ENCODE results near the gene ACE.

DNA sequence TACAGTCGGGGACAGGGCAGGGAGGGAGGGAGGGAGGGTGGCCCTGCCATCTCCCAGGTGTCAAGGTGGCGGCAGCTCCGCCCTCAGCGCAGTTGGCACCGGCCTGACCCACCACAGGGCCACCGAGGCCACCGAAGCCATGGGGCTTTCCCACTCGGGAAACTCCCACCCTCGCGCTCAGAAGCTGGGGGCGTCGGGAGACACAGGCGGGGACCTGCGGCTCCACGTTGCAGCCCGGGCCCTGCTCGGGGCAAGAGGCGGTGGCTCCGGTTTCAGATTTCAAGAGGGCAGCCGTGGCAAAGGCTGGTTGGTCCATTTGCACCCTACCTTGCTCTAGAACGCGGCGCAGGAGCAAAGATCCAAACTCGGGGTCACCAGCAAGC is 31.3 kb upstream of the ACE start:
- TF ChIP-seq EZH2phosphoT487 (IDR thresholded peaks at IDR 0.05; ENCODE audit: unreplicated experiment) = no peak
- TF ChIP-seq, protein P1, sequence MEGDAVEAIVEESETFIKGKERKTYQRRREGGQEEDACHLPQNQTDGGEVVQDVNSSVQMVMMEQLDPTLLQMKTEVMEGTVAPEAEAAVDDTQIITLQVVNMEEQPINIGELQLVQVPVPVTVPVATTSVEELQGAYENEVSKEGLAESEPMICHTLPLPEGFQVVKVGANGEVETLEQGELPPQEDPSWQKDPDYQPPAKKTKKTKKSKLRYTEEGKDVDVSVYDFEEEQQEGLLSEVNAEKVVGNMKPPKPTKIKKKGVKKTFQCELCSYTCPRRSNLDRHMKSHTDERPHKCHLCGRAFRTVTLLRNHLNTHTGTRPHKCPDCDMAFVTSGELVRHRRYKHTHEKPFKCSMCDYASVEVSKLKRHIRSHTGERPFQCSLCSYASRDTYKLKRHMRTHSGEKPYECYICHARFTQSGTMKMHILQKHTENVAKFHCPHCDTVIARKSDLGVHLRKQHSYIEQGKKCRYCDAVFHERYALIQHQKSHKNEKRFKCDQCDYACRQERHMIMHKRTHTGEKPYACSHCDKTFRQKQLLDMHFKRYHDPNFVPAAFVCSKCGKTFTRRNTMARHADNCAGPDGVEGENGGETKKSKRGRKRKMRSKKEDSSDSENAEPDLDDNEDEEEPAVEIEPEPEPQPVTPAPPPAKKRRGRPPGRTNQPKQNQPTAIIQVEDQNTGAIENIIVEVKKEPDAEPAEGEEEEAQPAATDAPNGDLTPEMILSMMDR (conservative IDR thresholded peaks at IDR 0.05; ENCODE audit: low read depth in 2 of 2) = no peak
- TF ChIP-seq STAT1 (IDR thresholded peaks at IDR 0.05; ENCODE audit: unreplicated experiment) = no peak
- TF ChIP-seq, protein P2, sequence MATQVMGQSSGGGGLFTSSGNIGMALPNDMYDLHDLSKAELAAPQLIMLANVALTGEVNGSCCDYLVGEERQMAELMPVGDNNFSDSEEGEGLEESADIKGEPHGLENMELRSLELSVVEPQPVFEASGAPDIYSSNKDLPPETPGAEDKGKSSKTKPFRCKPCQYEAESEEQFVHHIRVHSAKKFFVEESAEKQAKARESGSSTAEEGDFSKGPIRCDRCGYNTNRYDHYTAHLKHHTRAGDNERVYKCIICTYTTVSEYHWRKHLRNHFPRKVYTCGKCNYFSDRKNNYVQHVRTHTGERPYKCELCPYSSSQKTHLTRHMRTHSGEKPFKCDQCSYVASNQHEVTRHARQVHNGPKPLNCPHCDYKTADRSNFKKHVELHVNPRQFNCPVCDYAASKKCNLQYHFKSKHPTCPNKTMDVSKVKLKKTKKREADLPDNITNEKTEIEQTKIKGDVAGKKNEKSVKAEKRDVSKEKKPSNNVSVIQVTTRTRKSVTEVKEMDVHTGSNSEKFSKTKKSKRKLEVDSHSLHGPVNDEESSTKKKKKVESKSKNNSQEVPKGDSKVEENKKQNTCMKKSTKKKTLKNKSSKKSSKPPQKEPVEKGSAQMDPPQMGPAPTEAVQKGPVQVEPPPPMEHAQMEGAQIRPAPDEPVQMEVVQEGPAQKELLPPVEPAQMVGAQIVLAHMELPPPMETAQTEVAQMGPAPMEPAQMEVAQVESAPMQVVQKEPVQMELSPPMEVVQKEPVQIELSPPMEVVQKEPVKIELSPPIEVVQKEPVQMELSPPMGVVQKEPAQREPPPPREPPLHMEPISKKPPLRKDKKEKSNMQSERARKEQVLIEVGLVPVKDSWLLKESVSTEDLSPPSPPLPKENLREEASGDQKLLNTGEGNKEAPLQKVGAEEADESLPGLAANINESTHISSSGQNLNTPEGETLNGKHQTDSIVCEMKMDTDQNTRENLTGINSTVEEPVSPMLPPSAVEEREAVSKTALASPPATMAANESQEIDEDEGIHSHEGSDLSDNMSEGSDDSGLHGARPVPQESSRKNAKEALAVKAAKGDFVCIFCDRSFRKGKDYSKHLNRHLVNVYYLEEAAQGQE (IDR thresholded peaks at IDR 0.05; ENCODE audit: unreplicated experiment) = no peak
- TF ChIP-seq EZH2 (IDR thresholded peaks at IDR 0.05; ENCODE audit: low read depth, unreplicated experiment) = no peak
- TF ChIP-seq JUNB (IDR thresholded peaks at IDR 0.05; ENCODE audit: unreplicated experiment) = no peak
- no peak for TF ChIP-seq ZNF331 (CRISPR knock-in tag; IDR thresholded peaks at IDR 0.05; ENCODE audit: low read depth)
- TF ChIP-seq CREB1 (CRISPR knock-in tag; IDR thresholded peaks at IDR 0.05; ENCODE audit: low read depth) = no peak
- no peak for TF ChIP-seq POLR2AphosphoS5 (IDR thresholded peaks at IDR 0.05; ENCODE audit: low read depth)
- TF ChIP-seq ZNF114 (CRISPR knock-in tag; IDR thresholded peaks at IDR 0.05) = no peak
- TF ChIP-seq, protein P3, sequence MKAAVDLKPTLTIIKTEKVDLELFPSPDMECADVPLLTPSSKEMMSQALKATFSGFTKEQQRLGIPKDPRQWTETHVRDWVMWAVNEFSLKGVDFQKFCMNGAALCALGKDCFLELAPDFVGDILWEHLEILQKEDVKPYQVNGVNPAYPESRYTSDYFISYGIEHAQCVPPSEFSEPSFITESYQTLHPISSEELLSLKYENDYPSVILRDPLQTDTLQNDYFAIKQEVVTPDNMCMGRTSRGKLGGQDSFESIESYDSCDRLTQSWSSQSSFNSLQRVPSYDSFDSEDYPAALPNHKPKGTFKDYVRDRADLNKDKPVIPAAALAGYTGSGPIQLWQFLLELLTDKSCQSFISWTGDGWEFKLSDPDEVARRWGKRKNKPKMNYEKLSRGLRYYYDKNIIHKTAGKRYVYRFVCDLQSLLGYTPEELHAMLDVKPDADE (IDR thresholded peaks at IDR 0.05) = no peak
- TF ChIP-seq, protein P4, sequence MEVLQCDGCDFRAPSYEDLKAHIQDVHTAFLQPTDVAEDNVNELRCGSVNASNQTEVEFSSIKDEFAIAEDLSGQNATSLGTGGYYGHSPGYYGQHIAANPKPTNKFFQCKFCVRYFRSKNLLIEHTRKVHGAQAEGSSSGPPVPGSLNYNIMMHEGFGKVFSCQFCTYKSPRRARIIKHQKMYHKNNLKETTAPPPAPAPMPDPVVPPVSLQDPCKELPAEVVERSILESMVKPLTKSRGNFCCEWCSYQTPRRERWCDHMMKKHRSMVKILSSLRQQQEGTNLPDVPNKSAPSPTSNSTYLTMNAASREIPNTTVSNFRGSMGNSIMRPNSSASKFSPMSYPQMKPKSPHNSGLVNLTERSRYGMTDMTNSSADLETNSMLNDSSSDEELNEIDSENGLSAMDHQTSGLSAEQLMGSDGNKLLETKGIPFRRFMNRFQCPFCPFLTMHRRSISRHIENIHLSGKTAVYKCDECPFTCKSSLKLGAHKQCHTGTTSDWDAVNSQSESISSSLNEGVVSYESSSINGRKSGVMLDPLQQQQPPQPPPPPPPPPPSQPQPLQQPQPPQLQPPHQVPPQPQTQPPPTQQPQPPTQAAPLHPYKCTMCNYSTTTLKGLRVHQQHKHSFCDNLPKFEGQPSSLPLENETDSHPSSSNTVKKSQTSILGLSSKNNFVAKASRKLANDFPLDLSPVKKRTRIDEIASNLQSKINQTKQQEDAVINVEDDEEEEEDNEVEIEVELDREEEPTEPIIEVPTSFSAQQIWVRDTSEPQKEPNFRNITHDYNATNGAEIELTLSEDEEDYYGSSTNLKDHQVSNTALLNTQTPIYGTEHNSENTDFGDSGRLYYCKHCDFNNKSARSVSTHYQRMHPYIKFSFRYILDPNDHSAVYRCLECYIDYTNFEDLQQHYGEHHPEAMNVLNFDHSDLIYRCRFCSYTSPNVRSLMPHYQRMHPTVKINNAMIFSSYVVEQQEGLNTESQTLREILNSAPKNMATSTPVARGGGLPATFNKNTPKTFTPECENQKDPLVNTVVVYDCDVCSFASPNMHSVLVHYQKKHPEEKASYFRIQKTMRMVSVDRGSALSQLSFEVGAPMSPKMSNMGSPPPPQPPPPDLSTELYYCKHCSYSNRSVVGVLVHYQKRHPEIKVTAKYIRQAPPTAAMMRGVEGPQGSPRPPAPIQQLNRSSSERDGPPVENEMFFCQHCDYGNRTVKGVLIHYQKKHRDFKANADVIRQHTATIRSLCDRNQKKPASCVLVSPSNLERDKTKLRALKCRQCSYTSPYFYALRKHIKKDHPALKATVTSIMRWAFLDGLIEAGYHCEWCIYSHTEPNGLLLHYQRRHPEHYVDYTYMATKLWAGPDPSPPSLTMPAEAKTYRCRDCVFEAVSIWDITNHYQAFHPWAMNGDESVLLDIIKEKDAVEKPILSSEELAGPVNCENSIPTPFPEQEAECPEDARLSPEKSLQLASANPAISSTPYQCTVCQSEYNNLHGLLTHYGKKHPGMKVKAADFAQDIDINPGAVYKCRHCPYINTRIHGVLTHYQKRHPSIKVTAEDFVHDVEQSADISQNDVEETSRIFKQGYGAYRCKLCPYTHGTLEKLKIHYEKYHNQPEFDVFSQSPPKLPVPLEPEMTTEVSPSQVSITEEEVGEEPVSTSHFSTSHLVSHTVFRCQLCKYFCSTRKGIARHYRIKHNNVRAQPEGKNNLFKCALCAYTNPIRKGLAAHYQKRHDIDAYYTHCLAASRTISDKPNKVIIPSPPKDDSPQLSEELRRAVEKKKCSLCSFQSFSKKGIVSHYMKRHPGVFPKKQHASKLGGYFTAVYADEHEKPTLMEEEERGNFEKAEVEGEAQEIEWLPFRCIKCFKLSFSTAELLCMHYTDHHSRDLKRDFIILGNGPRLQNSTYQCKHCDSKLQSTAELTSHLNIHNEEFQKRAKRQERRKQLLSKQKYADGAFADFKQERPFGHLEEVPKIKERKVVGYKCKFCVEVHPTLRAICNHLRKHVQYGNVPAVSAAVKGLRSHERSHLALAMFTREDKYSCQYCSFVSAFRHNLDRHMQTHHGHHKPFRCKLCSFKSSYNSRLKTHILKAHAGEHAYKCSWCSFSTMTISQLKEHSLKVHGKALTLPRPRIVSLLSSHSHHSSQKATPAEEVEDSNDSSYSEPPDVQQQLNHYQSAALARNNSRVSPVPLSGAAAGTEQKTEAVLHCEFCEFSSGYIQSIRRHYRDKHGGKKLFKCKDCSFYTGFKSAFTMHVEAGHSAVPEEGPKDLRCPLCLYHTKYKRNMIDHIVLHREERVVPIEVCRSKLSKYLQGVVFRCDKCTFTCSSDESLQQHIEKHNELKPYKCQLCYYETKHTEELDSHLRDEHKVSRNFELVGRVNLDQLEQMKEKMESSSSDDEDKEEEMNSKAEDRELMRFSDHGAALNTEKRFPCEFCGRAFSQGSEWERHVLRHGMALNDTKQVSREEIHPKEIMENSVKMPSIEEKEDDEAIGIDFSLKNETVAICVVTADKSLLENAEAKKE (CRISPR knock-in tag; IDR thresholded peaks at IDR 0.05) = no peak
- TF ChIP-seq NANOG (IDR thresholded peaks at IDR 0.05; ENCODE audit: borderline replicate concordance) = no peak
